Heart left ventricle (tissue), 16 donors: ENCODE data around the gene ARMC2. TPM values are rescaled to one million over a fixed set of nuclear protein-coding genes. Genes with fewer than 3 reads are reported as not detected.

Source experiments
- ATAC-seq, 4 donors: fragments of 200-7000 bp; cut with Tn5 transposase; one replicate each; pipeline ENCODE4 v1.9.1; 2020 to 2022; ENCODE audit warnings: moderate library complexity in 4 of 4, mild to moderate bottlenecking in 3 of 4, moderate number of reproducible peaks in 1 of 4
- DNase-seq, 5 donors: peaks; one replicate each; pipeline ENCODE4 v3.0.0-alpha.2; 2020
- H3K27ac ChIP-seq, 12 donors: fragments of 200-600 bp; sonication (generic) in 4 of 12; one replicate each; pipeline versions ENCODE4 v1.5.0 to v1.8.0; 2016 to 2022; ENCODE audit warnings: mild to moderate bottlenecking in 2 of 12
- H3K27me3 ChIP-seq, 9 donors: fragments of 200-600 bp; sonication (generic) in 2 of 9; one replicate each; pipeline versions ENCODE4 v1.5.1 to v1.8.0; 2016 to 2022; ENCODE audit warnings: mild to moderate bottlenecking in 3 of 9
- H3K36me3 ChIP-seq, 9 donors: fragments of 200-600 bp; sonication (generic) in 2 of 9; one replicate each; pipeline versions ENCODE4 v1.5.0 to v1.8.0; 2018 to 2022; ENCODE audit warnings: mild to moderate bottlenecking in 2 of 9
- H3K4me1 ChIP-seq, 12 donors: fragments of 200-600 bp; sonication (generic) in 4 of 12; one replicate each; pipeline versions ENCODE4 v1.5.0 to v1.8.0; 2016 to 2022; ENCODE audit warnings: mild to moderate bottlenecking in 3 of 12
- H3K4me3 ChIP-seq, 12 donors: fragments of 200-600 bp; sonication (generic) in 4 of 12; one replicate each; pipeline versions ENCODE4 v1.5.0 to v1.8.0; 2017 to 2022; ENCODE audit warnings: mild to moderate bottlenecking in 9 of 12, moderate library complexity in 4 of 12
- H3K9me3 ChIP-seq, 12 donors: fragments of 200-600 bp; sonication (generic) in 4 of 12; one replicate each; pipeline versions ENCODE4 v1.5.0 to v1.8.0; 2016 to 2022; ENCODE audit warnings: mild to moderate bottlenecking in 1 of 12
- CTCF ChIP-seq, 12 donors: fragments of 200-600 bp; sonication (generic) in 4 of 12; IDR thresholded peaks; one replicate each; pipeline versions ENCODE4 v1.5.0 to v1.8.0; 2018 to 2022; ENCODE audit warnings: antibody characterized with exemption in 12 of 12, mild to moderate bottlenecking in 5 of 12
- POLR2A ChIP-seq, 2 donors: fragments of 450-650 bp; IDR thresholded peaks; one replicate each; pipeline ENCODE4 v1.6.1; 2017; ENCODE audit warnings: antibody characterized with exemption in 2 of 2, mild to moderate bottlenecking in 2 of 2, moderate library complexity in 2 of 2
- WGBS, 4 donors: extraction: QIAGEN DNeasy Blood & Tissue Kit in 2 of 4; methylation state at CpG; one replicate each; pipeline versions ENCODE4 v1.1.5 to v1.1.7; 2013 to 2018; 5-methylcytosine and 5-hydroxymethylcytosine counted together
- intact Hi-C, 10 donors: fragments of 100-400 bp; cut with DNase I; formaldehyde crosslinking; loops; one replicate each; pipeline versions ENCODE4 v1.11.1 to v1.14.2; 2022
- polyA plus RNA-seq, 2 donors: library from polyadenylated mRNA; stranded (reverse); fragments of 200-250 nt; gene quantifications; one replicate each; pipeline ENCODE4 v1.2.3, GENCODE V29; 2013
- total RNA-seq, 9 donors: library from RNA; depleted of rRNA in 2 of 9; stranded (reverse); fragments of >200 nt in 2 of 9; fragmentation: NEBNext Ultra II Directional in 3 of 9; extraction: Animal tissue kit (Norgen Biotek cat#: 25700) in 3 of 9; gene quantifications; one replicate each; pipeline versions ENCODE4 v1.1.0 to v1.2.4, GENCODE V29; 2016 to 2023
- donor health status: ischemic (EF 13 %, LVEDD 7.1; RV severe dilation, severe dysfunction).
- donor health status: healthy with polysubstance abuse.
- donor health status: DM: no; HTN: yes; CAD: no.
- donor health status: DM: no; HTN: no; CAD: no.
- donor health status: ischemic (EF 25% LVEDD 6.9; RV normal size, moderate dysfunction).
- donor health status: ischemic (EF 25% LVEDD 5.7; RV mildly dilated, moderate dysfunction).
- donor health status: healthy.
- donor health status: DM: yes; HTN: yes; CAD: no.
- donor health status: ischemic (EF 35%, LVEDD 5.7; RV mildly dilated, moderate dysfunction).
- donor health status: nonischemic (EF 11% LVEDD 7.7; RV severe dilation, severe dysfunction).
- donor health status: DM: yes; HTN: yes; CAD: no.
- donor health status: PGD.
- donor health status: ischemic (EF 29% LVEDD 5.4; RV normal size, mild dysfunction).
- donor health status: nonischemic (EF 23%, LVEDD 6.1; RV moderate dilation, normal function).

Gene ARMC2
- total and polyA plus RNA-seq, 11 donors: 3.1 to 18.0 (median 9.2) TPM

- H3K27me3 ChIP-seq: no peaks in the 10 kb centered on the region
- H3K9me3 ChIP-seq: no peaks in the 10 kb centered on the region
- no peak overlapping the region for H3K27ac ChIP-seq
- DNase-seq: no peak
- whole genome bisulfite sequencing, 4 donors: 96 to 97% (median 96%) methylated on average over 8 of the region's 8 CpGs
- TF ChIP-seq CTCF (IDR thresholded peaks at IDR 0.05) (no peak), POLR2A (IDR thresholded peaks at IDR 0.05) (no peak)
- intact Hi-C loops: loop anchor here in 6 of 10 donors (5.0 to 10.0 kb wide), 6 partner anchors 35 to 290 kb away; no protein-coding TSS in a partner anchor
- no peaks in the 10 kb centered on the region for H3K36me3 ChIP-seq
- H3K4me3 ChIP-seq: no peak overlapping the region
- ATAC-seq: no peak
- H3K4me1 ChIP-seq: peaks cover 0 to 20% (median 1%) of the 10 kb centered on the region in 12 donors
Observed at GRCh38 chr6:108832738-108833137, 15.5 kb upstream of the ARMC2 start.

GRCh38 chr6:108835218-108835850, 12.9 kb upstream of the ARMC2 start:
- TF ChIP-seq POLR2A (IDR thresholded peaks at IDR 0.05) (no peak), CTCF (IDR thresholded peaks at IDR 0.05) (peak in 11 of 12 donors; percentile 85 to 98 (median 95))
- DNase-seq: peak; percentile 85 to 91 (median 88)
- Histone ChIP-seq H3K27me3 (no peaks in the 10 kb centered on the region), H3K9me3 (no peaks in the 10 kb centered on the region), H3K27ac (peak overlapping the region in 4 of 12 donors; percentile 3 to 34 (median 14)), H3K4me1 (peaks cover 0 to 39% (median 1%) of the 10 kb centered on the region in 12 donors), H3K4me3 (no peak overlapping the region), H3K36me3 (no peaks in the 10 kb centered on the region)
- intact Hi-C loops: loop anchor here (1.0 to 10.0 kb wide), 14 partner anchors 42 to 293 kb away; partner anchors contain the start of gene FOXO3 (in 1 of the 10)
- 41 to 53% (median 47%) methylated on average over 4 of the region's 4 CpGs for WGBS, 4 donors
- ATAC-seq: peak; percentile 78 to 96 (median 94)

- intact Hi-C loops: loop anchor here (2.0 to 10.0 kb wide), 12 partner anchors 41 to 294 kb away; partner anchors contain the start of gene FOXO3 (in 1 of the 10)
- WGBS, 4 donors: 88 to 96% (median 91%) methylated on average over 3 of the region's 3 CpGs
- TF ChIP-seq CTCF (IDR thresholded peaks at IDR 0.05) (no peak), POLR2A (IDR thresholded peaks at IDR 0.05) (no peak)
- Histone ChIP-seq H3K4me3 (no peak overlapping the region), H3K9me3 (no peaks in the 10 kb centered on the region), H3K27me3 (no peaks in the 10 kb centered on the region), H3K27ac (no peak overlapping the region), H3K4me1 (peaks cover 0 to 45% (median 1%) of the 10 kb centered on the region in 12 donors), H3K36me3 (no peaks in the 10 kb centered on the region)
- ATAC-seq: no peak
- no peak for DNase-seq
Observed at GRCh38 chr6:108836061-108836460, 12.2 kb upstream of the ARMC2 start.

DNA sequence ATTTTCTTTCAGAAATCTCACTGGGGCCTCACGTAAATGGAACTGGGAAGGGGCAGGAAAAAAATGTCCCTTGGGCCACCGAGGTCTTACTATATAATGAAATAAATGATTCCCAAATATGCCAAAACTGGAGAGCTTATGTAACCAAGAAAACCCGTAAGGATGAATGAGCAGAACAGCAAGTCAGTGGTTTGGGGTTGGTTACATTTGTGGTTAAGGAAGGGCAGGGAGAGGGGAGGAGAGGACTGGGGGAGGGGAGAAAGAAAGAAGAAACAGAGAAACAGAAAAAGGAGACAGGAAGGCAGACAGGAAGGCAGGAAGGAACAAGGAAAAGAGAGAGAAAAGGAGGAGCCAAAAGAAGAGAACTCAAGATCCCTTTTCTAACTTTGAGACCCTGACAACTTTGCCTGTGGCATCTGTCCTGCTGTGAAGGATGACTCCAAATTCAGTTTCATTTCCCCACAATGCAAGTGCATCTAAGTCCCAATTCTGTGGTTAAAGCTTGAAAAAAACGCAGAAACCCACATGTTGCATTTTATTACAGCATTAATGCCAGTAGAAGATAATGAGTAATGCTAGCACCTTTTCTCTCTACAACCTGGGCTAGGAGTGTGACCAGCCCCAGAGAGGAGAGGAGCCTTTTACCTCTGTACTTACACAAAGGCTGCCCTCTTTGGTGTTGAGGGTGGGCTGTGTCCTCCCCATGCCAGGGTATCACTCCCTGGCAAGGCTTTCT, 10.8 kb upstream of the ARMC2 start:
- Histone ChIP-seq H3K4me1 (peaks cover 0 to 52% (median 0%) of the 10 kb centered on the region in 12 donors), H3K27me3 (no peaks in the 10 kb centered on the region), H3K4me3 (no peak overlapping the region), H3K27ac (peak overlapping the region in 5 of 12 donors; percentile 22 to 66 (median 32)), H3K36me3 (no peaks in the 10 kb centered on the region), H3K9me3 (no peaks in the 10 kb centered on the region)
- no peak for DNase-seq
- intact Hi-C loops: loop anchor here (2.0 to 10.0 kb wide), 12 partner anchors 40 to 295 kb away; partner anchors contain the start of gene FOXO3 (in 1 of the 10)
- WGBS, 4 donors: 69 to 75% (median 72%) methylated on average over 4 of the region's 4 CpGs
- no peak for ATAC-seq
- no peak for TF ChIP-seq POLR2A (IDR thresholded peaks at IDR 0.05)
- TF ChIP-seq CTCF (IDR thresholded peaks at IDR 0.05): no peak
